SK-N-SH treated with all-trans-retinoic acid at 6 μM for 48 hours (cell line): ENCODE measurements around the gene TGM3.

Source experiments
- ATAC-seq: fragments of 200-7000 bp; cut with Tn5 transposase; 3 replicates; pipeline ENCODE4 v1.9.1; 2020; ENCODE audit warnings: mild to moderate bottlenecking, moderate library complexity
- BACH2 ChIP-seq: fragments of 250-450 bp; sonication (Bioruptor Pico); IDR thresholded peaks from 2 replicates; pipeline ENCODE4 v1.9.0; 2021; ENCODE audit warnings: mild to moderate bottlenecking, borderline replicate concordance
- CREB5 ChIP-seq: fragments of 250-450 bp; sonication (Bioruptor Pico); IDR thresholded peaks from 2 replicates; pipeline ENCODE4 v1.5.1; 2020; ENCODE audit warnings: low read depth, mild to moderate bottlenecking, moderate library complexity
- CSDC2 ChIP-seq: fragments of 250-450 bp; sonication (Bioruptor Pico); IDR thresholded peaks from 2 replicates; pipeline ENCODE4 v1.5.0; 2020; ENCODE audit warnings: mild to moderate bottlenecking, moderate library complexity
- CSRNP3 ChIP-seq: fragments of 250-450 bp; sonication (Bioruptor Pico); IDR thresholded peaks from 2 replicates; pipeline ENCODE4 v1.5.1; 2021; ENCODE audit warnings: mild to moderate bottlenecking, moderate library complexity
- ESRRG ChIP-seq: fragments of 250-450 bp; sonication (Bioruptor Pico); IDR thresholded peaks from 2 replicates; pipeline ENCODE4 v1.6.1; 2021; ENCODE audit warnings: mild to moderate bottlenecking
- GLIS3 ChIP-seq: fragments of 250-450 bp; sonication (Bioruptor Pico); IDR thresholded peaks from 2 replicates; pipeline ENCODE4 v1.5.0; 2020; ENCODE audit warnings: mild to moderate bottlenecking, moderate library complexity
- ISL1 ChIP-seq: fragments of 250-450 bp; sonication (Bioruptor Pico); IDR thresholded peaks from 2 replicates; pipeline ENCODE4 v2.1.2; 2022; ENCODE audit warnings: mild to moderate bottlenecking, moderate library complexity
- OSR1 ChIP-seq: fragments of 250-450 bp; sonication (Bioruptor Pico); IDR thresholded peaks from 2 replicates; pipeline ENCODE4 v1.8.0; 2022; ENCODE audit warnings: moderate library complexity, mild to moderate bottlenecking, inconsistent platforms
- PPARA ChIP-seq: fragments of 250-450 bp; sonication (Bioruptor Pico); IDR thresholded peaks from 2 replicates; pipeline ENCODE4 v1.5.0; 2020; ENCODE audit warnings: mild to moderate bottlenecking, borderline replicate concordance
- RARB ChIP-seq: fragments of 250-450 bp; sonication (Bioruptor Pico); IDR thresholded peaks from 2 replicates; pipeline ENCODE4 v1.8.0; 2021; ENCODE audit warnings: mild to moderate bottlenecking, moderate library complexity
- TCF4 ChIP-seq: fragments of 250-450 bp; sonication (Bioruptor Pico); IDR thresholded peaks from 2 replicates; pipeline ENCODE4 v1.8.0; 2021; ENCODE audit warnings: mild to moderate bottlenecking, moderate library complexity, borderline replicate concordance
- TOX ChIP-seq: fragments of 250-450 bp; sonication (Bioruptor Pico); IDR thresholded peaks from 2 replicates; pipeline ENCODE4 v1.8.0; 2021; ENCODE audit warnings: mild to moderate bottlenecking, moderate library complexity, borderline replicate concordance
- TSHZ2 ChIP-seq: fragments of 250-450 bp; sonication (Bioruptor Pico); IDR thresholded peaks from 2 replicates; pipeline ENCODE4 v1.5.0; 2020; ENCODE audit warnings: mild to moderate bottlenecking, moderate library complexity
- ZC3H10 ChIP-seq: fragments of 250-450 bp; sonication (Bioruptor Pico); IDR thresholded peaks from 2 replicates; pipeline ENCODE4 v1.5.1; 2021; ENCODE audit warnings: mild to moderate bottlenecking, moderate library complexity
- ZFP3 ChIP-seq: fragments of 250-450 bp; sonication (Bioruptor Pico); IDR thresholded peaks from 2 replicates; pipeline ENCODE4 v1.5.0; 2020; ENCODE audit warnings: mild to moderate bottlenecking, moderate library complexity
- ZFP30 ChIP-seq: fragments of 450-650 bp; formaldehyde crosslinking; IDR thresholded peaks from 2 replicates; pipeline ENCODE4 v1.5.0; 2022; ENCODE audit warnings: mild to moderate bottlenecking, moderate library complexity
- ZNF565 ChIP-seq: fragments of 450-650 bp; formaldehyde crosslinking; conservative IDR thresholded peaks from 2 replicates; pipeline ENCODE4 v1.5.0; 2020; ENCODE audit warnings: low read depth, mild to moderate bottlenecking, moderate library complexity
- TF ChIP-seq, protein P1 (sequence below): fragments of 250-450 bp; sonication (Bioruptor Pico); IDR thresholded peaks from 2 replicates; pipeline ENCODE4 v1.8.0; 2020; ENCODE audit warnings: mild to moderate bottlenecking, moderate library complexity, borderline replicate concordance
- TF ChIP-seq, protein P2 (sequence below): fragments of 250-450 bp; sonication (Bioruptor Pico); IDR thresholded peaks from 2 replicates; pipeline ENCODE4 v1.8.0; 2021; ENCODE audit warnings: low read depth, mild to moderate bottlenecking, moderate library complexity, borderline replicate concordance

The TGM3 gene

GRCh38 chr20:2299301-2299700 is 3.5 kb downstream of the TGM3 start:
- no peak for ATAC-seq
- TF ChIP-seq GLIS3 (CRISPR knock-in tag), result no peak
- no peak for TF ChIP-seq ZC3H10
- no peak for TF ChIP-seq OSR1 (CRISPR knock-in tag)
- no peak for TF ChIP-seq TOX (CRISPR knock-in tag)
- TF ChIP-seq PPARA, result no peak
- TF ChIP-seq TSHZ2 (CRISPR knock-in tag), result no peak
- TF ChIP-seq, protein P1, sequence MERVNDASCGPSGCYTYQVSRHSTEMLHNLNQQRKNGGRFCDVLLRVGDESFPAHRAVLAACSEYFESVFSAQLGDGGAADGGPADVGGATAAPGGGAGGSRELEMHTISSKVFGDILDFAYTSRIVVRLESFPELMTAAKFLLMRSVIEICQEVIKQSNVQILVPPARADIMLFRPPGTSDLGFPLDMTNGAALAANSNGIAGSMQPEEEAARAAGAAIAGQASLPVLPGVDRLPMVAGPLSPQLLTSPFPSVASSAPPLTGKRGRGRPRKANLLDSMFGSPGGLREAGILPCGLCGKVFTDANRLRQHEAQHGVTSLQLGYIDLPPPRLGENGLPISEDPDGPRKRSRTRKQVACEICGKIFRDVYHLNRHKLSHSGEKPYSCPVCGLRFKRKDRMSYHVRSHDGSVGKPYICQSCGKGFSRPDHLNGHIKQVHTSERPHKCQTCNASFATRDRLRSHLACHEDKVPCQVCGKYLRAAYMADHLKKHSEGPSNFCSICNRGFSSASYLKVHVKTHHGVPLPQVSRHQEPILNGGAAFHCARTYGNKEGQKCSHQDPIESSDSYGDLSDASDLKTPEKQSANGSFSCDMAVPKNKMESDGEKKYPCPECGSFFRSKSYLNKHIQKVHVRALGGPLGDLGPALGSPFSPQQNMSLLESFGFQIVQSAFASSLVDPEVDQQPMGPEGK (CRISPR knock-in tag), result no peak
- no peak for TF ChIP-seq ZFP30 (CRISPR knock-in tag)

GRCh38 chr20:2300002-2300401 is 4.2 kb downstream of the TGM3 start:
- no peak for ATAC-seq
- TF ChIP-seq ZFP3 (CRISPR knock-in tag) (no peak), ZC3H10 (no peak), CSRNP3 (CRISPR knock-in tag) (no peak), TCF4 (CRISPR knock-in tag) (no peak), RARB (no peak), PPARA (no peak), ISL1 (CRISPR knock-in tag) (no peak), ESRRG (no peak), OSR1 (CRISPR knock-in tag) (no peak), TOX (CRISPR knock-in tag) (no peak), BACH2 (CRISPR knock-in tag) (no peak), ZFP30 (CRISPR knock-in tag) (no peak), CREB5 (CRISPR knock-in tag) (no peak), CSDC2 (CRISPR knock-in tag) (no peak), TSHZ2 (CRISPR knock-in tag) (no peak), ZNF565 (no peak)
- TF ChIP-seq, protein P2, sequence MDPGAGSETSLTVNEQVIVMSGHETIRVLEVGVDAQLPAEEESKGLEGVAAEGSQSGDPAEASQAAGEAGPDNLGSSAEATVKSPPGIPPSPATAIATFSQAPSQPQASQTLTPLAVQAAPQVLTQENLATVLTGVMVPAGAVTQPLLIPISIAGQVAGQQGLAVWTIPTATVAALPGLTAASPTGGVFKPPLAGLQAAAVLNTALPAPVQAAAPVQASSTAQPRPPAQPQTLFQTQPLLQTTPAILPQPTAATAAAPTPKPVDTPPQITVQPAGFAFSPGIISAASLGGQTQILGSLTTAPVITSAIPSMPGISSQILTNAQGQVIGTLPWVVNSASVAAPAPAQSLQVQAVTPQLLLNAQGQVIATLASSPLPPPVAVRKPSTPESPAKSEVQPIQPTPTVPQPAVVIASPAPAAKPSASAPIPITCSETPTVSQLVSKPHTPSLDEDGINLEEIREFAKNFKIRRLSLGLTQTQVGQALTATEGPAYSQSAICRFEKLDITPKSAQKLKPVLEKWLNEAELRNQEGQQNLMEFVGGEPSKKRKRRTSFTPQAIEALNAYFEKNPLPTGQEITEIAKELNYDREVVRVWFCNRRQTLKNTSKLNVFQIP (CRISPR knock-in tag), result no peak
- TF ChIP-seq, protein P1 (CRISPR knock-in tag), result no peak
- TF ChIP-seq, all 23 proteins: peak for 0
